A673 (cell line): ENCODE measurements around the gene APBB2.

Source experiments
- EZH2 ChIP-seq: fragments of 200-600 bp; sonication (generic); IDR thresholded peaks from 2 replicates; pipeline ENCODE4 v1.6.1; 2017; ENCODE audit warnings: borderline replicate concordance, low read depth, mild to moderate bottlenecking, mixed read lengths, antibody characterized with exemption, low read length; ENCODE audit not compliant: poor library complexity, severe bottlenecking
- TF ChIP-seq, protein P1 (sequence below): fragments of 300-800, 200-600 bp; sonication (generic); conservative IDR thresholded peaks from 2 replicates; pipeline ENCODE4 v1.5.1; 2017; ENCODE audit warnings: low read depth, mild to moderate bottlenecking, antibody characterized with exemption, low read length, moderate library complexity, mixed read lengths

DNA sequence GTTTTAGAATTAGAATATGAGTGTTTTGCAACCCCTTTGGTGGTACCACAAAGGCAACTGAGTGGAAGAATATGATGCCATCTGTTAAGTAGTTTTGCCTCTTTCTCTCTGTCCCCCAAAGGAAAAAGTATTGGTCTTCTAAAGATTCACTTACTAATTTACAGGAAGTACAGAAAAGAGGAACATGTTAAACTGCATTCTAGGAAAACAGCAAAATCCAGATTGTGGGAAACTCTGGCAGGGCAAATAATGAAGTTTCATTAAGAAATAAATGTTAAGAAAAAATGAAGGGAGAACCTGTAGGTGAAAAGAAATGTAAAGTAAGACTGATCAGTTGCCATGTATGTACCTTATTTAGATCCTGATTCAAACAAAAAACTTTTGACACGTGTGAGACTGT, 425.3 kb downstream of the APBB2 start:
- TF ChIP-seq EZH2: no peak
- TF ChIP-seq, protein P1, sequence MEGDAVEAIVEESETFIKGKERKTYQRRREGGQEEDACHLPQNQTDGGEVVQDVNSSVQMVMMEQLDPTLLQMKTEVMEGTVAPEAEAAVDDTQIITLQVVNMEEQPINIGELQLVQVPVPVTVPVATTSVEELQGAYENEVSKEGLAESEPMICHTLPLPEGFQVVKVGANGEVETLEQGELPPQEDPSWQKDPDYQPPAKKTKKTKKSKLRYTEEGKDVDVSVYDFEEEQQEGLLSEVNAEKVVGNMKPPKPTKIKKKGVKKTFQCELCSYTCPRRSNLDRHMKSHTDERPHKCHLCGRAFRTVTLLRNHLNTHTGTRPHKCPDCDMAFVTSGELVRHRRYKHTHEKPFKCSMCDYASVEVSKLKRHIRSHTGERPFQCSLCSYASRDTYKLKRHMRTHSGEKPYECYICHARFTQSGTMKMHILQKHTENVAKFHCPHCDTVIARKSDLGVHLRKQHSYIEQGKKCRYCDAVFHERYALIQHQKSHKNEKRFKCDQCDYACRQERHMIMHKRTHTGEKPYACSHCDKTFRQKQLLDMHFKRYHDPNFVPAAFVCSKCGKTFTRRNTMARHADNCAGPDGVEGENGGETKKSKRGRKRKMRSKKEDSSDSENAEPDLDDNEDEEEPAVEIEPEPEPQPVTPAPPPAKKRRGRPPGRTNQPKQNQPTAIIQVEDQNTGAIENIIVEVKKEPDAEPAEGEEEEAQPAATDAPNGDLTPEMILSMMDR: no peak
